A549 (cell line): ENCODE data around the gene RAB4B. TPM values are rescaled to one million over a fixed set of nuclear protein-coding genes. Genes with fewer than 3 reads are reported as not detected.
"Not testable (repeated sequence)": the region's sequence is repeated elsewhere in the genome, so short reads cannot be mapped to it uniquely, and the experiment has no call there.

Experiments used
- ATAC-seq, 2 experiments: fragments of 200-7000 bp in 1 of 2; fragments of >200 bp in 1 of 2; cut with Nextera tagmentation in 1 of 2; cut with Tn5 transposase in 1 of 2; 3 replicates each; pipeline versions ENCODE4 v1.8.0 to v1.9.1; 2018 to 2020; ENCODE audit warnings: mild to moderate bottlenecking in 1 of 2, moderate library complexity in 1 of 2
- CTCF ChIA-PET: fragments of 300-600 bp; sonication (Branson Sonifier 250); formaldehyde crosslinking; extraction: SDS; loops from one replicate; lab custom pipeline; 2021; ENCODE audit warnings: antibody characterized with exemption, inconsistent platforms; lab: Yijun Ruan, JAX
- POLR2A ChIA-PET: fragments of 350-600 bp; formaldehyde crosslinking; extraction: SDS; loops from one replicate; lab custom pipeline; 2021; ENCODE audit warnings: antibody characterized with exemption, inconsistent platforms; lab: Yijun Ruan, JAX
- DNase-seq, 2 experiments: peaks; one replicate each; pipeline versions ENCODE4 v3.0.0 to v3.0.0-alpha.2; 2011 to 2016; ENCODE audit warnings: low read depth in 1 of 2, low spot score in 1 of 2
- FAIRE-seq: peaks from 2 replicates; lab custom pipeline; 2011; peaks lifted over from hg19 to GRCh38; lab: Jason Lieb, UNC
- H3K27ac ChIP-seq, 2 experiments: fragments of >200 bp; sonication (Bioruptor Twin); formaldehyde crosslinking; 3 replicates each; pipeline ENCODE4 v1.5.1; 2016 to 2017
- H3K4me1 ChIP-seq: fragments of >200 bp; sonication (Bioruptor Twin); formaldehyde crosslinking; 3 replicates; pipeline ENCODE4 v1.6.1; 2016
- H3K4me2 ChIP-seq: fragments of >200 bp; sonication (Bioruptor Twin); formaldehyde crosslinking; 3 replicates; pipeline ENCODE4 v1.6.1; 2016
- H3K4me3 ChIP-seq: fragments of >200 bp; sonication (Bioruptor Twin); formaldehyde crosslinking; 3 replicates; pipeline ENCODE4 v1.5.1; 2016
- H3K9me3 ChIP-seq: fragments of >200 bp; sonication (Bioruptor Twin); formaldehyde crosslinking; 3 replicates; pipeline ENCODE4 v1.6.1; 2016
- BHLHE40 ChIP-seq: IDR thresholded peaks from 2 replicates; pipeline ENCODE4 v1.6.1; 2012; ENCODE audit warnings: low read depth, low read length, inconsistent platforms
- CBX2 ChIP-seq: fragments of 200-600 bp; sonication (generic); IDR thresholded peaks from 2 replicates; pipeline ENCODE4 v1.6.1; 2016; ENCODE audit warnings: low read depth, mild to moderate bottlenecking, borderline replicate concordance
- CEBPB ChIP-seq, 2 experiments: fragments of >200 bp in 1 of 2; sonication (Bioruptor Twin) in 1 of 2; formaldehyde crosslinking in 1 of 2; IDR thresholded peaks; 2 replicates each; pipeline ENCODE4 v1.6.1; 2012 to 2016
- CHD2 ChIP-seq: fragments of 150-350 bp; IDR thresholded peaks from 2 replicates; pipeline ENCODE4 v1.6.1; 2014; ENCODE audit warnings: low read length; ENCODE audit not compliant: partially characterized antibody
- CTCF ChIP-seq: fragments of >200 bp; sonication (Bioruptor Twin); formaldehyde crosslinking; IDR thresholded peaks from 3 replicates; pipeline ENCODE4 v1.5.1; 2016
- E2F6 ChIP-seq: IDR thresholded peaks from 2 replicates; pipeline ENCODE4 v1.6.1; 2012; ENCODE audit warnings: low read depth, borderline replicate concordance
- EHMT2 ChIP-seq: fragments of 200-600 bp; sonication (generic); IDR thresholded peaks from 2 replicates; pipeline ENCODE4 v1.6.1; 2016; ENCODE audit warnings: antibody characterized with exemption, low read depth, mild to moderate bottlenecking, moderate library complexity
- EP300 ChIP-seq, 2 experiments: fragments of >200 bp; sonication (Bioruptor Twin); formaldehyde crosslinking; IDR thresholded peaks; 2 replicates in 1 of 2; 3 replicates in 1 of 2; pipeline ENCODE4 v1.6.1; 2016 to 2017
- GATA3 ChIP-seq: IDR thresholded peaks from 2 replicates; pipeline ENCODE4 v1.6.1; 2012; ENCODE audit warnings: borderline replicate concordance
- HDAC2 ChIP-seq: fragments of 200-600 bp; sonication (generic); IDR thresholded peaks from 2 replicates; pipeline ENCODE4 v1.6.1; 2016
- HEYL ChIP-seq: fragments of 250-450 bp; sonication (Bioruptor Pico); IDR thresholded peaks from 2 replicates; pipeline ENCODE4 v1.8.0; 2021; ENCODE audit warnings: mild to moderate bottlenecking, moderate library complexity
- JUN ChIP-seq, 2 experiments: fragments of >200 bp; sonication (Bioruptor Twin); formaldehyde crosslinking; IDR thresholded peaks; 2 replicates in 1 of 2; 3 replicates in 1 of 2; pipeline ENCODE4 v1.6.1; 2016 to 2017
- MAFK ChIP-seq: fragments of 450-650 bp; IDR thresholded peaks from 2 replicates; pipeline ENCODE4 v1.6.1; 2014; ENCODE audit not compliant: partially characterized antibody
- MAX ChIP-seq: IDR thresholded peaks from 2 replicates; pipeline ENCODE4 v1.6.1; 2012
- MAZ ChIP-seq: fragments of 150-350 bp; IDR thresholded peaks from 2 replicates; pipeline ENCODE4 v1.6.1; 2014; ENCODE audit warnings: antibody characterized with exemption, low read depth, low read length, borderline replicate concordance
- NR3C1 ChIP-seq: fragments of >200 bp; sonication (Bioruptor Twin); formaldehyde crosslinking; IDR thresholded peaks from 3 replicates; pipeline ENCODE4 v1.6.1; 2017
- PHF8 ChIP-seq: fragments of 200-600 bp; sonication (generic); IDR thresholded peaks from 2 replicates; pipeline ENCODE4 v1.6.1; 2016; ENCODE audit warnings: low read depth, mild to moderate bottlenecking, antibody characterized with exemption, moderate library complexity, borderline replicate concordance
- POLR2AphosphoS2 ChIP-seq: conservative IDR thresholded peaks from 2 replicates; pipeline ENCODE4 v1.6.1; 2012; ENCODE audit warnings: low read length, improper control_type of control experiment, inconsistent platforms
- RARB ChIP-seq: fragments of 250-450 bp; sonication (Bioruptor Pico); IDR thresholded peaks from 2 replicates; pipeline ENCODE4 v1.8.0; 2021; ENCODE audit warnings: mild to moderate bottlenecking, moderate library complexity
- RCOR1 ChIP-seq: fragments of 150-350 bp; IDR thresholded peaks from 2 replicates; pipeline ENCODE4 v1.6.1; 2014; ENCODE audit warnings: antibody characterized with exemption, low read length, low read depth
- SREBF2 ChIP-seq: fragments of 450-650 bp; IDR thresholded peaks from 2 replicates; pipeline ENCODE4 v1.6.1; 2014; ENCODE audit warnings: mild to moderate bottlenecking, moderate library complexity
- TP53 ChIP-seq: fragments of 250-450 bp; sonication (Bioruptor Pico); IDR thresholded peaks from 2 replicates; pipeline ENCODE4 v1.5.0; 2021; ENCODE audit warnings: mild to moderate bottlenecking, moderate library complexity
- ZC3H11A ChIP-seq: fragments of 450-650 bp; IDR thresholded peaks from 2 replicates; pipeline ENCODE4 v1.6.1; 2014; ENCODE audit warnings: antibody characterized with exemption, mild to moderate bottlenecking
- ZFP36 ChIP-seq: fragments of 450-650 bp; IDR thresholded peaks from 2 replicates; pipeline ENCODE4 v1.6.1; 2014; ENCODE audit warnings: borderline replicate concordance; ENCODE audit not compliant: partially characterized antibody
- ZNF302 ChIP-seq: fragments of 250-450 bp; sonication (Bioruptor Pico); IDR thresholded peaks from 2 replicates; pipeline ENCODE4 v1.9.0; 2021; ENCODE audit warnings: inconsistent platforms, mild to moderate bottlenecking, moderate library complexity
- WGBS: methylation state at CpG from one replicate; pipeline ENCODE4 v1.1.6; 2017; ENCODE audit errors: missing lambda C conversion rate; 5-methylcytosine and 5-hydroxymethylcytosine counted together
- polyA plus RNA-seq, 4 experiments: library from polyadenylated mRNA; depleted of rRNA in 3 of 4; stranded (reverse); fragments of >200 nt; fragmentation: RNase III in 1 of 4; extraction: RNeasy Plus Mini Kit Qiagen cat#74134 plus additional on column Dnase treatment in 1 of 4; gene quantifications; 2 replicates in 3 of 4; 3 replicates in 1 of 4; pipeline ENCODE4 v1.2.3, GENCODE V29; 2011 to 2017
- TF ChIP-seq, protein P1 (sequence below): fragments of 450-650 bp; IDR thresholded peaks from 2 replicates; pipeline ENCODE4 v1.6.1; 2014; ENCODE audit warnings: antibody characterized with exemption
- TF ChIP-seq, protein P2 (sequence below): IDR thresholded peaks from 2 replicates; pipeline ENCODE4 v1.6.1; 2012

The RAB4B gene
- polyA plus RNA-seq, 2 of the 4 experiments (the other 2 are of a cell fraction) = 20.7 to 22.9 TPM

DNA sequence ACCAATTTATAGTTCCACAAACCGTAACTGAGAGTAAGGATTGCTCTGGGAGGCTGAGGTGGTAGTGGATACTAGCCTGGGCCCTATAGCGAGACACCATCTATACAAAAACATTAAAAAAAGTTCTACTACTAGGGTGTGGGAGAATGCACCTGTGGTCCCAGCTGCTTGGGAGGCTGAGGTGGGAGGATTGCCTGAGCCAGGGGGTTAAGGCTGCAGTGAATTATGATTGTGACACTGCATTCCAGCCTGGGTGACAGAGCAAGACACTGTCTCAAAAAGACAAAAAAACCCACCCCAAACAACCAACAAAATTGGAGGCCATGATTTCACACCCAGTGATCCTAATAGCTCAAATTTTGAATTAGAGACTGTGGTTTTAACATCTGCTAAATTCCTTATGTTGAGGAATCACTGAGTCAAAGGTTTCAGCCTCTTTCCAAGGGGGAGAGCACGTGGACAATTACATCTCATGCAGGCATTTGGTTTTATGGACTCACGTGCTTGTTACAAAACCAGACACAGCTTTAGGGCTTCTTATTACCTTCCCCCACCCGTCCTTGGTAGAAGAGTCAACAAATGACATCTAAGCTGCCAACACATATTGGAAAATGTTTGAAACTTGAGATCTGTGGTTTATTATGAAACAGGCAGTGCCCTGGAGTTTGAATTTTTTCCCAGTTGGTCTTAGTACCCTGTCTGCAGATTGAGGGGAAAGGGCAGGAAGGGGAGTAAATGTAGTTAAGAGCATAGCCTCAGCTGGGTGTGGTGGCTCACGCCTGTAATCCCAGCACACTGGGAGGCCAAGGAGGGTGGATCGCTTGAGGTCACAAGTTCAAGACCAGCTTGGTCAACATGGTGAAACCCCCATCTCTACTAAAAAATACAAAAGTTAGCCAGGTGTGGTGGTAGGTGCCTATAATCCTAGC is 53.7 kb downstream of the RAB4B start (continued):
- TF ChIP-seq EHMT2 (no peak), E2F6 (peak; percentile 28; the same call in 1 of the 2 replicates), JUN (IDR thresholded peaks at IDR 0.05) (peak; percentile 95 to 98), HDAC2 (no peak), SREBF2 (no peak), ZFP36 (no peak), ZC3H11A (no peak), CBX2 (no peak), CTCF (no peak), MAZ (no peak), PHF8 (no peak), MAX (peak; percentile 82), BHLHE40 (peak; percentile 96), NR3C1 (no peak), POLR2AphosphoS2 (no peak), CHD2 (no peak), EP300 (IDR thresholded peaks at IDR 0.05) (peak; percentile 84 to 92; a peak in 4 of 5 replicates), ZNF302 (CRISPR knock-in tag) (no peak), RCOR1 (no peak), RARB (CRISPR knock-in tag) (0 out of 2 replicates have a peak, but pooled peaks have one; percentile 18), HEYL (CRISPR knock-in tag) (no peak), GATA3 (peak; percentile 78), TP53 (CRISPR knock-in tag) (no peak), CEBPB (IDR thresholded peaks at IDR 0.05) (peak; percentile 92), MAFK (no peak)
- TF ChIP-seq, protein P1, sequence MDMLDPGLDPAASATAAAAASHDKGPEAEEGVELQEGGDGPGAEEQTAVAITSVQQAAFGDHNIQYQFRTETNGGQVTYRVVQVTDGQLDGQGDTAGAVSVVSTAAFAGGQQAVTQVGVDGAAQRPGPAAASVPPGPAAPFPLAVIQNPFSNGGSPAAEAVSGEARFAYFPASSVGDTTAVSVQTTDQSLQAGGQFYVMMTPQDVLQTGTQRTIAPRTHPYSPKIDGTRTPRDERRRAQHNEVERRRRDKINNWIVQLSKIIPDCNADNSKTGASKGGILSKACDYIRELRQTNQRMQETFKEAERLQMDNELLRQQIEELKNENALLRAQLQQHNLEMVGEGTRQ = peak; percentile 82
- TF ChIP-seq, protein P2, sequence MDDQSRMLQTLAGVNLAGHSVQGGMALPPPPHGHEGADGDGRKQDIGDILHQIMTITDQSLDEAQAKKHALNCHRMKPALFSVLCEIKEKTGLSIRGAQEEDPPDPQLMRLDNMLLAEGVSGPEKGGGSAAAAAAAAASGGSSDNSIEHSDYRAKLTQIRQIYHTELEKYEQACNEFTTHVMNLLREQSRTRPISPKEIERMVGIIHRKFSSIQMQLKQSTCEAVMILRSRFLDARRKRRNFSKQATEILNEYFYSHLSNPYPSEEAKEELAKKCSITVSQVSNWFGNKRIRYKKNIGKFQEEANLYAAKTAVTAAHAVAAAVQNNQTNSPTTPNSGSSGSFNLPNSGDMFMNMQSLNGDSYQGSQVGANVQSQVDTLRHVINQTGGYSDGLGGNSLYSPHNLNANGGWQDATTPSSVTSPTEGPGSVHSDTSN = no peak

- 46% methylated on average over 4 of the region's 4 CpGs for WGBS
- not testable (repeated sequence) for FAIRE-seq
Measured at GRCh38 chr19:40832431-40832790, 54.4 kb downstream of the RAB4B start.

GRCh38 chr19:40833728-40834533 is 55.9 kb downstream of the RAB4B start:
- FAIRE-seq (peak; percentile 93), ATAC-seq (peak in 1 of 2 experiments; percentile 8; a peak in 1 of 6 replicates)
- H3K9me3 ChIP-seq, DNase-seq, POLR2A ChIA-PET, H3K4me2 ChIP-seq, H3K27ac ChIP-seq, H3K4me3 ChIP-seq: not testable (repeated sequence)
- H3K4me1 ChIP-seq = peaks cover 19% of the 10 kb centered on the region
- CTCF ChIA-PET = interaction anchor here (1.0 to 2.2 kb wide), 5 partner anchors 14 to 529 kb away, joined by 3 to 8 read pairs (median 3); no protein-coding TSS in a partner anchor
- WGBS = 65% methylated on average over 7 of the region's 7 CpGs

More at GRCh38 chr19:40832431-40832790, 54.4 kb downstream of the RAB4B start:
- H3K9me3 ChIP-seq, ATAC-seq, H3K4me3 ChIP-seq, DNase-seq: not testable (repeated sequence)
- POLR2A ChIA-PET = interaction anchor here (0.7 kb wide), 1 partner anchor 270 kb away, joined by 4 read pairs; no protein-coding TSS in a partner anchor
- Histone ChIP-seq H3K27ac (peak overlapping the region; percentile 28 to 59; a peak in 4 of 6 replicates), H3K4me2 (peak overlapping the region; percentile 27), H3K4me1 (peaks cover 13% of the 10 kb centered on the region)
- CTCF ChIA-PET = interaction anchor here (0.8 to 2.2 kb wide), 5 partner anchors 13 to 416 kb away, joined by 3 to 8 read pairs (median 6); no protein-coding TSS in a partner anchor
